Measurements from ENCODE around the gene FKBP5.
"Not testable (repeated sequence)": the region's sequence is repeated elsewhere in the genome, so short reads cannot be mapped to it uniquely, and the experiment has no call there.

FKBP5 gene

GRCh38 chr6:35609588-35609987 is 79.1 kb downstream of the FKBP5 start:
- DNase-seq, result no peak

GRCh38 chr6:35607517-35608233 is 81.0 kb downstream of the FKBP5 start:
- DNase-seq, result no peak

- DNase-seq, result no peak
These were observed 83.1 kb downstream of the FKBP5 start for GRCh38 chr6:35605600-35605999.

- peak; percentile 36 for DNase-seq
These were observed 85.2 kb downstream of the FKBP5 start for GRCh38 chr6:35603326-35604202.

- DNase-seq, result peak; percentile 19
These were observed 86.4 kb downstream of the FKBP5 start for GRCh38 chr6:35602133-35602946.

GRCh38 chr6:35601331-35602132 is 87.2 kb downstream of the FKBP5 start:
- peak; percentile 84 for DNase-seq

GRCh38 chr6:35600659-35601125 is 88.0 kb downstream of the FKBP5 start:
- no peak for DNase-seq

GRCh38 chr6:35599761-35600658 is 88.7 kb downstream of the FKBP5 start:
- DNase-seq, result no peak

- not testable (repeated sequence) for DNase-seq
These were observed 90.1 kb downstream of the FKBP5 start for GRCh38 chr6:35598621-35599020.

GRCh38 chr6:35596448-35597442 is 92.0 kb downstream of the FKBP5 start:
- peak; percentile 95 for DNase-seq

- DNase-seq, result no peak
These were observed 94.1 kb downstream of the FKBP5 start for GRCh38 chr6:35594503-35595186.

- no peak for DNase-seq
These were observed 96.5 kb downstream of the FKBP5 start for GRCh38 chr6:35592178-35592577.

GRCh38 chr6:35590622-35591066 is 98.1 kb downstream of the FKBP5 start:
- DNase-seq, result no peak

GRCh38 chr6:35589904-35590303 is 98.8 kb downstream of the FKBP5 start:
- DNase-seq, result no peak

- no peak for DNase-seq
These were observed 99.4 kb downstream of the FKBP5 start for GRCh38 chr6:35589201-35589739.

- DNase-seq, result no peak
These were observed 101.5 kb downstream of the FKBP5 start for GRCh38 chr6:35587167-35587566.

GRCh38 chr6:35586542-35586941 is 102.2 kb downstream of the FKBP5 start:
- DNase-seq, result peak; percentile 57

GRCh38 chr6:35585658-35586057 is 103.1 kb downstream of the FKBP5 start:
- no peak for DNase-seq
